Heart left ventricle (tissue), 13 donors: ENCODE data around the gene CREM.

Source experiments
- POLR2A ChIP-seq, 2 donors: fragments of 450-650 bp; IDR thresholded peaks; one replicate each; pipeline ENCODE4 v1.6.1; 2017; ENCODE audit warnings: antibody characterized with exemption in 2 of 2, mild to moderate bottlenecking in 2 of 2, moderate library complexity in 2 of 2
- TF ChIP-seq, protein P1 (sequence below), 12 donors: fragments of 200-600 bp; sonication (generic) in 4 of 12; IDR thresholded peaks; one replicate each; pipeline versions ENCODE4 v1.5.0 to v1.8.0; 2018 to 2022; ENCODE audit warnings: antibody characterized with exemption in 12 of 12, mild to moderate bottlenecking in 5 of 12
- donor health status: ischemic (EF 13 %, LVEDD 7.1; RV severe dilation, severe dysfunction).
- donor health status: DM: no; HTN: yes; CAD: no.
- donor health status: DM: no; HTN: no; CAD: no.
- donor health status: ischemic (EF 25% LVEDD 6.9; RV normal size, moderate dysfunction).
- donor health status: ischemic (EF 25% LVEDD 5.7; RV mildly dilated, moderate dysfunction).
- donor health status: ischemic (EF 35%, LVEDD 5.7; RV mildly dilated, moderate dysfunction).
- donor health status: nonischemic (EF 11% LVEDD 7.7; RV severe dilation, severe dysfunction).
- donor health status: DM: yes; HTN: yes; CAD: no.
- donor health status: PGD.
- donor health status: ischemic (EF 29% LVEDD 5.4; RV normal size, mild dysfunction).
- donor health status: nonischemic (EF 23%, LVEDD 6.1; RV moderate dilation, normal function).

DNA sequence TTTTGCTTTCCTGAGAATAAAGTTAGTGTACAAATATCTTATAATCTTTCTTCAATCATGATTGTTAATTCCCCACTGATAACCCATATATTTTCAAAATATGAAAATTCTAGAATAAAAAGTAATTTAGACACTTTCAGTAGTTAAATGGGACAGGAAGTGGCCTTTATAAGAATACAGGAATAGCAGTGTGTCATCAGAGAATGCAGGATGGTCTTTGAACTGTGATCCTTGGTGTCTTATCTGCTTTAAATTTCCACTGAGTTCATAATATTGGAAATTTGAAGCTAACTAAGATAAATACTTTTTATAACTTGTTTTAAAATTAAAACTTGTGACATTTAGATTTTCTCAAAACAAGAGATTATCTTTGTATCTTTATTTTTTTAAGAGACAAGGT is 75.4 kb downstream of the CREM start:
- TF ChIP-seq, protein P1, sequence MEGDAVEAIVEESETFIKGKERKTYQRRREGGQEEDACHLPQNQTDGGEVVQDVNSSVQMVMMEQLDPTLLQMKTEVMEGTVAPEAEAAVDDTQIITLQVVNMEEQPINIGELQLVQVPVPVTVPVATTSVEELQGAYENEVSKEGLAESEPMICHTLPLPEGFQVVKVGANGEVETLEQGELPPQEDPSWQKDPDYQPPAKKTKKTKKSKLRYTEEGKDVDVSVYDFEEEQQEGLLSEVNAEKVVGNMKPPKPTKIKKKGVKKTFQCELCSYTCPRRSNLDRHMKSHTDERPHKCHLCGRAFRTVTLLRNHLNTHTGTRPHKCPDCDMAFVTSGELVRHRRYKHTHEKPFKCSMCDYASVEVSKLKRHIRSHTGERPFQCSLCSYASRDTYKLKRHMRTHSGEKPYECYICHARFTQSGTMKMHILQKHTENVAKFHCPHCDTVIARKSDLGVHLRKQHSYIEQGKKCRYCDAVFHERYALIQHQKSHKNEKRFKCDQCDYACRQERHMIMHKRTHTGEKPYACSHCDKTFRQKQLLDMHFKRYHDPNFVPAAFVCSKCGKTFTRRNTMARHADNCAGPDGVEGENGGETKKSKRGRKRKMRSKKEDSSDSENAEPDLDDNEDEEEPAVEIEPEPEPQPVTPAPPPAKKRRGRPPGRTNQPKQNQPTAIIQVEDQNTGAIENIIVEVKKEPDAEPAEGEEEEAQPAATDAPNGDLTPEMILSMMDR (IDR thresholded peaks at IDR 0.05): no peak
- no peak for TF ChIP-seq POLR2A (IDR thresholded peaks at IDR 0.05)
